HG02642 (cell line): ENCODE results near the gene DCDC2B.
"Not testable (repeated sequence)": the region's sequence is repeated elsewhere in the genome, so short reads cannot be mapped to it uniquely, and the experiment has no call there.

Experiments used
- ATAC-seq: cut with Tn5 transposase; IDR thresholded peaks from one replicate; pipeline ENCODE4 v1.9.1; 2021; ENCODE audit warnings: mild to moderate bottlenecking; ENCODE audit not compliant: unreplicated experiment, poor library complexity

Gene DCDC2B

GRCh38 chr1:32208891-32209328 lies at the start of gene DCDC2B:
DCDC2B (plus strand) TSS chr1:32209089; CDS start chr1:32209094, 5 bp downstream.
- no peak for ATAC-seq

- no peak for ATAC-seq
Observed at GRCh38 chr1:32159189-32159588, 49.7 kb upstream of the DCDC2B start.

- no peak for ATAC-seq
Observed at GRCh38 chr1:32163405-32163804, 45.5 kb upstream of the DCDC2B start.

- ATAC-seq: not testable (repeated sequence)
Observed at GRCh38 chr1:32165633-32166032, 43.3 kb upstream of the DCDC2B start.

GRCh38 chr1:32170991-32171390 lies 37.9 kb upstream of the DCDC2B start:
- ATAC-seq: no peak

GRCh38 chr1:32172621-32173245 lies 36.2 kb upstream of the DCDC2B start:
- no peak for ATAC-seq

GRCh38 chr1:32178380-32179192 lies 30.3 kb upstream of the DCDC2B start:
- no peak for ATAC-seq

GRCh38 chr1:32179193-32179442 lies 29.8 kb upstream of the DCDC2B start:
- ATAC-seq: peak; percentile 3

- peak; percentile 86 for ATAC-seq
Observed at GRCh38 chr1:32179443-32180185, 29.3 kb upstream of the DCDC2B start, which contains the start of gene TXLNA. TXLNA (plus strand) TSS chr1:32179675; CDS start chr1:32180346, 671 bp downstream.

- ATAC-seq: no peak
Observed at GRCh38 chr1:32180186-32181060, 28.5 kb upstream of the DCDC2B start.

- ATAC-seq: no peak
Observed at GRCh38 chr1:32181065-32181464, 27.8 kb upstream of the DCDC2B start.

GRCh38 chr1:32181563-32181962 lies 27.3 kb upstream of the DCDC2B start:
- ATAC-seq: no peak

GRCh38 chr1:32182060-32182459 lies 26.8 kb upstream of the DCDC2B start:
- ATAC-seq: no peak

GRCh38 chr1:32184650-32185049 lies 24.2 kb upstream of the DCDC2B start:
- no peak for ATAC-seq

- no peak for ATAC-seq
Observed at GRCh38 chr1:32186077-32186476, 22.8 kb upstream of the DCDC2B start.

- ATAC-seq: no peak
Observed at GRCh38 chr1:32186491-32186890, 22.4 kb upstream of the DCDC2B start.

GRCh38 chr1:32187850-32188249 lies 21.0 kb upstream of the DCDC2B start:
- ATAC-seq: no peak

- ATAC-seq: no peak
Observed at GRCh38 chr1:32192220-32192948, 16.5 kb upstream of the DCDC2B start.

GRCh38 chr1:32194984-32195383 lies 13.9 kb upstream of the DCDC2B start:
- no peak for ATAC-seq

GRCh38 chr1:32195531-32195930 lies 13.4 kb upstream of the DCDC2B start:
- ATAC-seq: no peak
